GM21723 (cell line): Measurements from ENCODE around the gene USP53.
A peak's percentile ranks its signal among the peaks of the same experiment; 100 is the strongest.
"Not testable (repeated sequence)": the region's sequence is repeated elsewhere in the genome, so short reads cannot be mapped to it uniquely, and the experiment has no call there.

ENCODE experiments used
- ATAC-seq: cut with Tn5 transposase; IDR thresholded peaks from one replicate; pipeline ENCODE4 v1.9.1; 2021; ENCODE audit warnings: mild to moderate bottlenecking, moderate library complexity; ENCODE audit not compliant: unreplicated experiment

The USP53 gene

GRCh38 chr4:119266153-119266552 is 53.6 kb downstream of the USP53 start:
- ATAC-seq = no peak

- ATAC-seq = no peak
Measured at GRCh38 chr4:119268466-119268865, 56.0 kb downstream of the USP53 start.

- ATAC-seq = no peak
Measured at GRCh38 chr4:119271361-119272085, 59.0 kb downstream of the USP53 start.

GRCh38 chr4:119279541-119279940 is 67.0 kb downstream of the USP53 start:
- ATAC-seq = not testable (repeated sequence)

GRCh38 chr4:119279945-119280344 is 67.4 kb downstream of the USP53 start:
- not testable (repeated sequence) for ATAC-seq

GRCh38 chr4:119281393-119281792 is 68.9 kb downstream of the USP53 start:
- ATAC-seq = no peak

- peak; percentile 73 for ATAC-seq
Measured at GRCh38 chr4:119284876-119285780, 72.6 kb downstream of the USP53 start.

- no peak for ATAC-seq
Measured at GRCh38 chr4:119286377-119287002, 74.0 kb downstream of the USP53 start.

GRCh38 chr4:119289313-119289712 is 76.8 kb downstream of the USP53 start:
- no peak for ATAC-seq

- no peak for ATAC-seq
Measured at GRCh38 chr4:119290598-119290997, 78.1 kb downstream of the USP53 start.

GRCh38 chr4:119296356-119296755 is 83.8 kb downstream of the USP53 start:
- no peak for ATAC-seq

GRCh38 chr4:119297795-119298194 is 85.3 kb downstream of the USP53 start:
- no peak for ATAC-seq

GRCh38 chr4:119299260-119299671 is 86.8 kb downstream of the USP53 start:
- no peak for ATAC-seq

- ATAC-seq = peak; percentile 69
Measured at GRCh38 chr4:119299741-119300100, 87.2 kb downstream of the USP53 start.

- ATAC-seq = peak; percentile 96
Measured at GRCh38 chr4:119300101-119300978, 87.8 kb downstream of the USP53 start.

GRCh38 chr4:119302073-119302832 is 89.7 kb downstream of the USP53 start:
- ATAC-seq = no peak

- no peak for ATAC-seq
Measured at GRCh38 chr4:119303587-119304305, 91.2 kb downstream of the USP53 start.

- ATAC-seq = no peak
Measured at GRCh38 chr4:119304431-119304830, 91.9 kb downstream of the USP53 start.

- no peak for ATAC-seq
Measured at GRCh38 chr4:119307606-119308005, 95.1 kb downstream of the USP53 start.
